Vagina (tissue), 2 donors: ENCODE results near the gene WDR17. TPM values are rescaled to one million over a fixed set of nuclear protein-coding genes. Genes with fewer than 3 reads are reported as not detected.

Experiments used
- DNase-seq, 2 donors: peaks; one replicate each; pipeline ENCODE4 v3.0.0-alpha.2; 2017; ENCODE audit errors: extremely low spot score in 2 of 2
- H3K27ac ChIP-seq: fragments of 200-600 bp; sonication (generic); one replicate; pipeline ENCODE4 v1.5.1; 2019
- H3K27me3 ChIP-seq: fragments of 200-600 bp; sonication (generic); one replicate; pipeline ENCODE4 v1.5.1; 2019
- H3K36me3 ChIP-seq, 2 donors: fragments of 200-600 bp; sonication (generic); one replicate each; pipeline ENCODE4 v1.5.1; 2017 to 2019
- H3K4me1 ChIP-seq: fragments of 200-600 bp; sonication (generic); one replicate; pipeline ENCODE4 v1.5.1; 2019
- H3K4me3 ChIP-seq, 2 donors: fragments of 200-600 bp; sonication (generic); 1 replicate in 1 of 2; 2 replicates in 1 of 2; pipeline ENCODE4 v1.5.1; 2016 to 2019
- H3K9me3 ChIP-seq: fragments of 200-600 bp; sonication (generic); one replicate; pipeline ENCODE4 v1.5.1; 2019
- POLR2A ChIP-seq, 2 donors: fragments of 450-650 bp; IDR thresholded peaks; one replicate each; pipeline ENCODE4 v1.6.1; 2017; ENCODE audit warnings: antibody characterized with exemption in 2 of 2, mild to moderate bottlenecking in 2 of 2, moderate library complexity in 2 of 2
- POLR2AphosphoS5 ChIP-seq, 2 donors: sonication (generic); formaldehyde crosslinking; IDR thresholded peaks; one replicate each; pipeline ENCODE4 v1.9.0; 2017; ENCODE audit warnings: antibody characterized with exemption in 2 of 2, mild to moderate bottlenecking in 2 of 2, low read depth in 1 of 2; ENCODE audit not compliant: insufficient read depth in 1 of 2
- intact Hi-C: fragments of 100-400 bp; cut with DNase I; formaldehyde crosslinking; loops from one replicate; pipeline ENCODE4 v1.15.1; 2023
- total RNA-seq: library from RNA; depleted of rRNA; stranded (reverse); fragments of >200 nt; gene quantifications from one replicate; pipeline ENCODE4 v1.2.3, GENCODE V29; 2016
- TF ChIP-seq, protein P1 (sequence below), 3 experiments: fragments of 450-650 bp in 2 of 3; fragments of 200-600 bp in 1 of 3; sonication (generic) in 1 of 3; IDR thresholded peaks; one replicate each; pipeline ENCODE4 v1.5.1; 2017 to 2019; ENCODE audit warnings: antibody characterized with exemption in 3 of 3, mild to moderate bottlenecking in 2 of 3, moderate library complexity in 2 of 3

The WDR17 gene
- total RNA-seq, 1 donor from 2014 or later = 2.0 TPM

DNA sequence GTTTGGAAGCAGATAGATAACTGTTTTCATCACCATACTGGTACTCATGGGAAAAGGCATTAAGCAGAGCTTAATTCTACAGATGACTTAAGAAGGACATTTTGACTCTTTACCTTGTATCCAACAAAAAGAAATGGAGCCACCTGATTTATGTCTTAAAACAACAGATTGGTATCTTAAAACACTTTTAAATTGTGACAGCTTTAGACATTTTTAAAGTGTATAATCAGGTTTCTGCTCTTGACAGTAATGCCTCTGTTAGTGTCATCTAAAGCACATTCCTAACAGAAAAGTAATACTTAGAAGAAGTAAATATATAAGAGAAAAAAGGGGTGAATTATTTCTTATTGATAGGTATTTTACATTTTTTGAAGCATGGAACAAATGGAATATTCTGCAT, 73.9 kb downstream of the WDR17 start:
- no peaks in the 10 kb centered on the region for H3K36me3 ChIP-seq
- no peaks in the 10 kb centered on the region for H3K27me3 ChIP-seq
- no peak overlapping the region for H3K27ac ChIP-seq
- H3K4me1 ChIP-seq = no peaks in the 10 kb centered on the region
- TF ChIP-seq POLR2A (IDR thresholded peaks at IDR 0.05) (no peak), POLR2AphosphoS5 (IDR thresholded peaks at IDR 0.05; ENCODE audit: insufficient read depth in 1 of 2, low read depth in 1 of 2) (no peak)
- TF ChIP-seq, protein P1, sequence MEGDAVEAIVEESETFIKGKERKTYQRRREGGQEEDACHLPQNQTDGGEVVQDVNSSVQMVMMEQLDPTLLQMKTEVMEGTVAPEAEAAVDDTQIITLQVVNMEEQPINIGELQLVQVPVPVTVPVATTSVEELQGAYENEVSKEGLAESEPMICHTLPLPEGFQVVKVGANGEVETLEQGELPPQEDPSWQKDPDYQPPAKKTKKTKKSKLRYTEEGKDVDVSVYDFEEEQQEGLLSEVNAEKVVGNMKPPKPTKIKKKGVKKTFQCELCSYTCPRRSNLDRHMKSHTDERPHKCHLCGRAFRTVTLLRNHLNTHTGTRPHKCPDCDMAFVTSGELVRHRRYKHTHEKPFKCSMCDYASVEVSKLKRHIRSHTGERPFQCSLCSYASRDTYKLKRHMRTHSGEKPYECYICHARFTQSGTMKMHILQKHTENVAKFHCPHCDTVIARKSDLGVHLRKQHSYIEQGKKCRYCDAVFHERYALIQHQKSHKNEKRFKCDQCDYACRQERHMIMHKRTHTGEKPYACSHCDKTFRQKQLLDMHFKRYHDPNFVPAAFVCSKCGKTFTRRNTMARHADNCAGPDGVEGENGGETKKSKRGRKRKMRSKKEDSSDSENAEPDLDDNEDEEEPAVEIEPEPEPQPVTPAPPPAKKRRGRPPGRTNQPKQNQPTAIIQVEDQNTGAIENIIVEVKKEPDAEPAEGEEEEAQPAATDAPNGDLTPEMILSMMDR (IDR thresholded peaks at IDR 0.05) = no peak
- H3K9me3 ChIP-seq = no peaks in the 10 kb centered on the region
- intact Hi-C loops = no loop called here
- no peak for DNase-seq
- H3K4me3 ChIP-seq = no peak overlapping the region

DNA sequence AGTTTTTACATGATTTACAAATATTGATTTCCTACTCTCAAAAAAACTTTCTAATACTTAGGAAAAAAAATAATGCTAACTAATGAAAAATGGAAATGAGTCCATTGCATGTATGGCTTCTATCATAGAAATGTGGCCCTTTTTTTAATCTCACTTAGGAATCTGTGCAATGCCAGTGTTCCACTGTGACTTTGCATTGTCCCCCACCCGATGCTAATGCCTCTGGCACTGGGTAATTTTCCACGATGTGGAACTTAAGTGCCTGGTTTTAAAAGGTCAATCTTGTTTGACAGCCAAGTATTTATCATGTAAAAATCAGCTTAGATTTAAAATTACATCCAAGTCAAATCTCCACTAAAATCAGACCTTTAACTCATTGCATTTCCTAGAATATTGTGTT, 76.6 kb downstream of the WDR17 start:
- no peak for TF ChIP-seq POLR2AphosphoS5 (IDR thresholded peaks at IDR 0.05; ENCODE audit: insufficient read depth in 1 of 2, low read depth in 1 of 2)
- TF ChIP-seq, protein P1 (IDR thresholded peaks at IDR 0.05) = no peak
- TF ChIP-seq POLR2A (IDR thresholded peaks at IDR 0.05) = no peak
- Histone ChIP-seq H3K4me1 (no peaks in the 10 kb centered on the region), H3K27ac (no peak overlapping the region), H3K4me3 (no peak overlapping the region), H3K9me3 (no peaks in the 10 kb centered on the region), H3K36me3 (no peaks in the 10 kb centered on the region), H3K27me3 (no peaks in the 10 kb centered on the region)
- no peak for DNase-seq
- intact Hi-C loops = no loop called here

DNA sequence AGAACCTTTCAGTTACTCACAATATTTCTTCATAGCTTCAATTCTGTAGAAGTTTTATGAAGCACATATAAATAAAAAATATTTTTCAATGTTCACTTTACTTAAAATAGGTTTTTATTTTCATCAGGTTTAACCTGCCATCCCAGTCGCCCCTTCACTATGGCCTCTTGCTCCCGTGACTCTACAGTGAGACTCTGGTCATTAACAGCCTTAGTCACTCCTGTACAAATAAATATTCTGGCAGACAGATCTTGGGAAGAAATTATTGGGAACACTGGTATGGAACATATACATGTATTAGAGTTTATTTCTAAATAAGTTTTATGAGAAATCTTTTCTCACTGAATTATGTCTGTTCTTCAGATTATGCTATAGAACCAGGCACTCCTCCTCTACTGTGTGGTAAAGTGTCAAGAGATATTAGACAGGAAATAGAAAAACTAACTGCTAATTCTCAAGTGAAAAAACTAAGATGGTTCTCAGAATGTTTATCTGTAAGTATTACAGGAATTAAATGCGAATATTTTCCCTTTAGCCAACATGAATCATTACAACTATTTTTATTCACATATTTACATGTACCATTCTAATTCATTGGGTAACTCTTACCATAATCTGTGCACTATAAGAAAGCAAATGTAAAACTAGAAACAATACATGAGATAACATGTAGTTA, 84.2 kb downstream of the WDR17 start:
- H3K4me3 ChIP-seq = no peak overlapping the region
- no peak for DNase-seq
- intact Hi-C loops = loop anchor here (5.0 kb wide), 1 partner anchor 192 kb away; no protein-coding TSS in a partner anchor
- no peaks in the 10 kb centered on the region for H3K9me3 ChIP-seq
- no peaks in the 10 kb centered on the region for H3K4me1 ChIP-seq
- no peak overlapping the region for H3K27ac ChIP-seq
- H3K36me3 ChIP-seq = no peaks in the 10 kb centered on the region
- H3K27me3 ChIP-seq = no peaks in the 10 kb centered on the region
- TF ChIP-seq POLR2A (IDR thresholded peaks at IDR 0.05) (no peak), POLR2AphosphoS5 (IDR thresholded peaks at IDR 0.05; ENCODE audit: insufficient read depth in 1 of 2, low read depth in 1 of 2) (no peak)
- TF ChIP-seq, protein P1 (IDR thresholded peaks at IDR 0.05) = no peak

DNA sequence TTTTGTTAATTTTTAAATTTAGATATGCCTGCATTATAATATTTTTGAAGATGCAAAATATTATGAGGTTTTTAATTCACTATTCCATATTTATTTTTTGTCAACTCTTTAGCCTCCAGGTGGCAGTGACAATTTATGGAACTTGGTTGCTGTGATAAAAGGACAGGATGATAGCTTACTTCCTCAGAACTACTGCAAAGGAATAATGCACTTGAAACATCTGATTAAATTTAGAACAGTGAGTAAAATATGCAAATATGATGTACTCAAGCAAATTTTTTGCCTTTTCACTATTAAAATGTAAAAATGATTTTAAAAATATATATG, 84.7 kb downstream of the WDR17 start:
- TF ChIP-seq, protein P1 (IDR thresholded peaks at IDR 0.05) = no peak
- no peak for TF ChIP-seq POLR2AphosphoS5 (IDR thresholded peaks at IDR 0.05; ENCODE audit: insufficient read depth in 1 of 2, low read depth in 1 of 2)
- TF ChIP-seq POLR2A (IDR thresholded peaks at IDR 0.05) = no peak
- intact Hi-C loops = loop anchor here (5.0 kb wide), 1 partner anchor 192 kb away; no protein-coding TSS in a partner anchor
- Histone ChIP-seq H3K4me3 (no peak overlapping the region), H3K27ac (no peak overlapping the region), H3K36me3 (no peaks in the 10 kb centered on the region), H3K4me1 (no peaks in the 10 kb centered on the region), H3K9me3 (no peaks in the 10 kb centered on the region), H3K27me3 (no peaks in the 10 kb centered on the region)
- DNase-seq = no peak

DNA sequence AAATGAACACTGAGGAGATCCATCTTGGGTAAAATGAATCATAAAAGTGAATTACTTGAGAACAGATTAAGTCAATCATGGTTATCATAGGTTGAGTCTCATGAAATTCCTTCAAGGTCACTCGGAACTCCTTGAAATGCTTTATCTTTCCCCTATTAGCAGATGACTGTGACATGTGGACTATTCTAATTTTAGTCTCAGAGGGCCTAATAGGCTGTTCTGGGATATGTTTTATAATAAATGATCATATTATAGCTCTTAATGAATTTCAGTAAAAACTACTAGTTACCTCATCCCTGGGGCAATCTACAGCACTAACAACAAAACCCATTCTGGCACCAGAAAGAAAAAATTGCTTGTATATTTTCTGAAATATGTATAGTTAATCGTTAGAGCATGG, 85.1 kb downstream of the WDR17 start:
- Histone ChIP-seq H3K4me1 (no peaks in the 10 kb centered on the region), H3K27me3 (no peaks in the 10 kb centered on the region), H3K27ac (no peak overlapping the region), H3K9me3 (no peaks in the 10 kb centered on the region), H3K36me3 (no peaks in the 10 kb centered on the region), H3K4me3 (no peak overlapping the region)
- TF ChIP-seq, protein P1 (IDR thresholded peaks at IDR 0.05) = no peak
- no peak for TF ChIP-seq POLR2A (IDR thresholded peaks at IDR 0.05)
- TF ChIP-seq POLR2AphosphoS5 (IDR thresholded peaks at IDR 0.05; ENCODE audit: insufficient read depth in 1 of 2, low read depth in 1 of 2) = no peak
- no peak for DNase-seq
- intact Hi-C loops = loop anchor here (5.0 kb wide), 1 partner anchor 192 kb away; no protein-coding TSS in a partner anchor
